Activated T-helper 9 cell treated with anti-CD3 and anti-CD28 coated beads, Interleukin-2, amount 50 U/mL, for 16 hours (primary cell): ENCODE results near the gene LIN7A.

Source experiments
- DNase-seq: peaks from one replicate; pipeline ENCODE4 v3.0.0-alpha.2; 2020; ENCODE audit warnings: low read depth

LIN7A gene, protein sequence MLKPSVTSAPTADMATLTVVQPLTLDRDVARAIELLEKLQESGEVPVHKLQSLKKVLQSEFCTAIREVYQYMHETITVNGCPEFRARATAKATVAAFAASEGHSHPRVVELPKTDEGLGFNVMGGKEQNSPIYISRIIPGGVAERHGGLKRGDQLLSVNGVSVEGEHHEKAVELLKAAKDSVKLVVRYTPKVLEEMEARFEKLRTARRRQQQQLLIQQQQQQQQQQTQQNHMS

DNA sequence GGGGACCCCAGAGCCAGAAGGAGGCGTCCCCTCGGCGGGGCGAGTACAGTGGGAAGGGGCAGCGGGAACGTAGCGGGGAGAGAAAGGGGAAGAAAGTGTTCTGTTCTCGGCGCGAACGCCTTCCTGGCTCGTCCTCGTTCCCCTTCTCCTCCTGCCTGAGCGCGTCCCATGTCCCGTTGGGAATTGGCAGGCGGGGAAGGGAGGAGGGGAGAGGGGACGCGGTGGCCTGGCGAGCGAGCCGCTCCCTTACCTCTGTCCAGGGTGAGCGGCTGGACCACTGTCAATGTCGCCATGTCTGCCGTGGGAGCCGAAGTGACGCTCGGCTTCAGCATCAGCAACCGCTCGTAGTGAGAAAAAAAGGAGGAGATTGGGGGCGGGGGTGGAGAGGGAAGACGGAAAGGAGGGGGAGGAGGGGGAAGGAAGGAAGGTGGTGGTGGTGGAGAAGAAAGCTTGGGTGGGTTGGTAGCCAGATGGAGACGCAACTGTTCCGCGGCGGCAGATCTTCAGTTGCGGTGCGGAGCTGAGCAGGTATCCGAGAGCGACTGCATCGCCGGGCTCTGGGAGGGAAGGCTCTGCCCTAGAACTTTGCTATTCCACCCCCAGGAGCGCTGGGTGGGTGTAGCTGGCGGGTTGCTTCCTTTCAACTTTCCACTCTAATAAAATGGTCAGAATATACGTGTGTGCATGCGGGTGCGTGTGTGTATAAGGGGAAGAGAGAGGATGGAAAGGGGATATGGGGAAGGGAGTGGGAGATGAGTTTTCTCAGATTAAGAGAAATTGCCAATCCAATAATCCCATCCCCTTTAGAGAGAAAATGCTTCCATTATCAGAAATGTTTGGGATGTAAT lies at the start of gene LIN7A:
Gene LIN7A (minus strand): TSS at position 544 of the 848 bp plus-strand sequence. CDS start 212 bp downstream, at position 332.
- no peak for DNase-seq

DNA sequence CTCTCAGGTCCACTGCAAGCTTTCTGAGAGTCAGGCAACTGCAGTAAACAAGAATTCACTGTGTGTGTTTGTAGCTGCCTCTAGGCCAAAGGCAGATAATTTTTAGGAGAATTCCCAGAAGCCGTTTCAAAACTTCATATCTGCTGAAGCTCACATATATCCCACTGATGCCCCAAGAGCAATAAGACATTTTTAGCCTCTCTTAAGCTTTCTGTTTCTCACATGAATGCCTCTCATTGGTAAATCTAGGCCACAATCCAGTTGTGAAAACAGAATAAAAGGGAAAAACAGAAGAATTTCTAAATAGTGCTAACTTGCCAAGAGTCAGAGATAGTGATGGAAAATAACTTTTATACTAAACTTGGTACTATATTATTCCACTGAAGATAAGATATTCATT lies 48.5 kb upstream of the LIN7A start:
- no peak for DNase-seq

DNA sequence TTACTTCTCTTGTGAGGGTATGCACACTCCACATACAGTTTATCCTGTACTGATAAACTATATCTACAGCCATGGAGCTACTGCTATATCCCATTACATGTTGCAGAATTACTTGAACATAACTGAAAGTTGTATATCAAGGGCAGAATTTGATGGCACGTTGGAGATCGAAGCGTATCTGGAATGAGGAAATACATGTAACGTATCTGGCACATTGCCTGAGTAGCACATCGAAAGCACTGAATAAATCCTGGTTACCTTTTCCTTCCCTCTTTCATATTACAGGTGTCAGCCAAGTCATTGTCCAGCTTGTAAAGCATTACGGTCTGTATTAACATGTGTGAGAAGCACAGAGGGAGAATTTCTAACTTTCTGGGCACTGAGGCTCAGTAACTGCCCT lies 42.1 kb upstream of the LIN7A start:
- DNase-seq = no peak

DNA sequence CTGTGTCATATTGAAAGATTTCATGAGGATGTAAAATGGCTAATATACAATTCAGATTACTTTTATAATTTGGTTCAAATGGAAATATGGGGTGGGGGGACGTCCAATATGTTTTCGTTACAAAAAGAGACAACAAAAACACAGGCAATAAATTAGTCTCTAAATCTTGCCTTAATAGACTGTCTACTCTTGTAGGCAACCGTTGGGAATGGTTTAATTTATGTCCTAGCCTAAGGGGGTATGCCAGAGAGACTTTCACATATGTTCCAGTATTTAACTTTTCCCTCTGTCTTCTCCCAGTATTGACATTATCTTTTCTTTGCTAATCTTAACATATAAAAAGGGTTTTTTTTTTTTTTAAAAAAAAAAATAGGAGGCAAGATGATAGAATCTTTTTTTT lies 41.5 kb upstream of the LIN7A start:
- DNase-seq = no peak

DNA sequence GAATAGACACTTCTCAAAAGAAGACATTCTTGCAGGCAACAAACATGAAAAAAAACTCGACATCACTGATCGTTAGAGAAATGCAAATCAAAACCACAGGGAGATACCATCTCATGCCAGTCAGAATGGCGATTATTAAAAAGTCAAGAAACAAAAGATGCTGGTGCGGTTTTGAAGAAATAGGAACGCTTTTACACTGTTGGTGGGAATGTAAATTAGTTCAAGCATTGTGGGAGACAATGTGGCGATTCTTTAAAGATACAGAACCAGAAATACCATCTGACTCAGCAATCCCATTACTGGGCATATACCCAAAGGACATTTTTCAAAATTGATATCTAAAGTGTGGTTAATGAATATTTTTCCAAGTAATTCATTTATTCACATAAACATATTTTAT lies 39.6 kb upstream of the LIN7A start:
- DNase-seq = no peak

DNA sequence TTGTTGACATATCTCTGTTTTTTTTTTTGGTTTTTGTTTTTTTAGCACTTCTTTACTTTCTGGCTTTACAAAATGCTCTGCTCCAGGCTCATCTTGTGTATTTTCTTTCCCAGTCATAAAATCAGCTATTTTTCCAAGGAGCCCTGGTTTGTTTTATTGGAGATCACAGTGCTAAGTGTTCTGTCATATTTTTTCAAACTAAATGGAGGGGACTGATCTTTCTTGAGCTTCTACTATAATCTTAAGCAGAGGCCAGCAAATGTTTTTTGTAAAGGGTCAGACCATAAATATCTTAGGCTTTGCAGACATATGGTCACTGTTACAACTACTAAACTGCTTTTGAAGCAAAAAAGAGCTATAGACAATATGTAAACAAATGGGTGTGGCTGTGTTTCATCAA lies 30.6 kb upstream of the LIN7A start:
- no peak for DNase-seq

DNA sequence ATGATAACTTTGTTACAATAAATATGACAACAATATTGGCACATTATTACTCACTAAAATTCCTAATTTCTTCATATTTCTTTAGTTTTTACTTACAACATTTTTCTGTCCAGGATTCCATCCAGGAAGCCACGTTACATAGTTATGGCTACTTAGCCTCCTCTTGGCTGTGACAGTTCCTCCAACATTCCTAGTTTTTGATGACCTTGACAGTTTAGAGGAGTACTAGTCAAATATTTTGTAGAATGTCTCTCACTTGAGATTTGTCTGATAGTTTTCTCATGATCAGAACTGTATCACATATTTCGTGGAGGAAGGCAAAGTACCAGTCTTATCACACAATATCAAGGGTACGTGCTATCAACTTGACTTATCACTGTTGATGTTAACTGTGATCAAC lies 29.8 kb upstream of the LIN7A start:
- no peak for DNase-seq

DNA sequence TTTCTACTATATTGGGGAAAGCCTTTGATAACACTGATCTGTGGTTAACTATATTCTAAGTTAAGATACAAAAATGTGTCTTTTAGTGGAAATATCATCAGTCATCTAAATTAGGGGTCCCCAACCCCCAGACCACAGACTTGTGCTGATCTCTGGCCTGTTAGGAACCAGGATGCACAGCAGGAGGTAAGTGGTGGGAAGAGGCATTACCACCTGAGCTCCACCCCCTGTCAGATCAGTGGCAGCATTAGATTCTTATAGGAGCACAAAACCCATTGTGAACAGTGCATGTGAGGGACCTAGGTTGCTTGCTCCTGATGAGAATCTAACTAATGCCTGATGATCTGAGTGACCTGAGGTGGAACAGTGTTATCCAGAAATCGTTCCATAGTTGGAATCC lies 28.3 kb upstream of the LIN7A start:
- DNase-seq = no peak

DNA sequence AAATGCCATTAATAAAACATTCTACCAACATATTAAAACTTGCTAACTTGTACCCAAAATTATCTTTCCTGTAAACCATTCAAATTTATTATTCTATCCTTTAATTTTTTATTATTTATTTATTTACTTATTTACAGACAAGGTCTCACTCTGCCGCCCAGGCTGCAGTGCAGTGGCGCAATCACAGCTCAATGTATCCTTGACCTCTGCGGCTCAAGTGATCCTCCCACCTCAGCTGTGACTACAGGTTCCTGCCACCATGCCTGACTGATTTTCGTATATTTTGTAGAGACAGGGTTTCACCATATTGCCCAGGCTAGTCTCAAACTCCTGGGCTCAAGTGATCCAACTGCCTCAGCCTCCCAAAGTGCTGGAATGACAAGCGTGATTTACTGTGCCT lies 20.4 kb upstream of the LIN7A start:
- no peak for DNase-seq

DNA sequence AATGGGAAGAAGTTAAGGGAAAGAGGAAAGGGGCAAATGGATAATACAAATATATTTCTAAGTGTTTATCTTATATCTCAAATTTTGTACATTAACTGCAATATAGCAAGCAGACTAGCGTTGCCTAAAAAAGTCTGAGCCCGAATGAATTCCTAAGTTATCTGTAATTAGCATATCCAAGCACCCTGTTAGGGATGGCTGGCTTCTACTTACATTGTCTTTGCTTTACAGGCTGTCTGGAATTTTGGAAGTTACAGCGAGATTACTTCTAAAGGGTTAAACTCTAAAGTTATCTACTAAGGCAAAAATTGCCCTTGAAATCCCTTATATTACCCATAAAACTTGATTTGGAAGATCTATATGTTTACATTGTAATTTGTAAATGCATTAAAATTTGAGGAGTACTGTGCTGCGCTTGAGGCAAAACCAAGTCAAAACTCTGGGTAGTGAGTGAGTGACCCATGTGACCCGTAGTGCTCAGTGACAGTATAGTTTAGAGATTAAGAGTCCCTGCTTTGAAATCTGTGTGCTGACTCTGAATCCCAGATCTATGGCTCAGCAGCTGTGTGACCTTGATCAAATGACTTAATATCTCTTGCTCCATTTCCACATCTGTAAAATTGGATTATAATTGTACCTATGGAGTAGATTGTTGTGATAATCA lies 17.3 kb upstream of the LIN7A start:
- DNase-seq = no peak

DNA sequence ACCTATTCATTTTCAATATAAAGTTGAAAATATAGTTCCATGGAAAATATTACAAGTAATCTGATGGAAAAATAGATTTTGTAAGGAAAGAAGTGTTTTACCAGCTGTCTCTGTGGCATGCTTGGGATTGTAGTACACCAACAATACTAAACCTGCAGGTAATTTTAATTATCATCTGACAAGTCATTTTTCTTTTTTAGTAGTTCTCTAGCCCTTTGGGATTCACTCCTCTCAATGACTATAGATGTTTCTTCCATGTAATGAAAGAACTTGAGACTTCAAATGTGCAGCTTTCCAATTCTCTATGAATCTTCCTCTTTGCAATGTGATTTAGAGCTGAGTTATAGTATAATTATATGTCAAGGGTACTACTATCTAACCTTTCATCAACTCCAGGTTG lies 14.7 kb upstream of the LIN7A start:
- no peak for DNase-seq

DNA sequence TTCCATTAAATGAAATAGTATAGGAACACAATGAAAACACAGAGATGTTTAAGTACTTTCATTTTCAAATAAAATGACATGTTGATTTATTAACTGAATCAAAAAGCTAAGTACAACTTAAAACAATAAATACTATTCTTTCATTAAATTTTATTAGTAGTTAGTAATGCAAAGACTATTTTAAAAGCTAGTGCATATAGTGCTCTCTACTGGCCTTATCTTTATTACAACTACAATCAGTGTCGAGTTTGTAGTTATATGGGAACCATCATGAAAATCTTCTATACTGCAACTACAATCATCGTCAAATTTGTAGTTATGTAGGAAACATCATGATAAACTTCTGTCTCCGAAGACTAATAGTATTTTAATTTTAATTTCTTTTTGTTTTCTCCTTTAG lies 8.9 kb upstream of the LIN7A start:
- DNase-seq = no peak

DNA sequence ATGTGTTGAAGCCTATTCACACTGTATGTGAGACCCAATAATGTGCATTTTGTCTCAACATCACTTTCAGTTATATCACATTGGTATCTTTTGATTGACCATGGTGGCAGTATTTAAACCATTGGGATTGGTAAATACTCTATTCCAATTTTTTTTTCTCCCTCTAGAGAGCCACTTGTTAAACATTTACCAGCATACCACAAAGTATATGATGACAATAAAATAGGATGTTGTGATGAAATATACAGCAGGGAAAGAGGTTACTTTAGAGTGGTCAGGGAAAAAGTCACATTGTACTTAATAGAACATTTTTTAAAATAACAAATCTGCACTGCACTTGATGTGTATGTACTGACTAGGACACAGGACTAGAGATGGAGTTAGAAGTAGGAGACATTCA lies 5.6 kb upstream of the LIN7A start:
- DNase-seq = no peak

DNA sequence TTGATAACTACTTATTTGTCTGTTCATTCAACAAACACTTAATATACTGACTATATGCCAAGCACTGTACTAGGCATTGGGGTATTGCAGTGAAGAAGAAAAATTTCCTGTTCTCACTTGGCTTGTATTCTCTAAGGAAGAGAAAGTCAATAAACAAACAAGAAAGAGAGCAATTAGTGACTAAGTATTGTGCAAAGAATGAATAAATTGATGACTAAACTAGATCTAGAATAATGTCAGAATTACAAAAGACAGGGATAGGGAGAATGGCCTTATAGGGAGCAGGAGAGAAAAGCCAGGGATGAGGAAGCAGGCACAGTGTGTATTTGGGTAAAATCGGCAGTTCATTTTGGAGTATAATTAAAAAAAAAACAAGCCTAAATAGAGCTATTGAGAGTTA lies 4.2 kb upstream of the LIN7A start:
- DNase-seq = no peak

DNA sequence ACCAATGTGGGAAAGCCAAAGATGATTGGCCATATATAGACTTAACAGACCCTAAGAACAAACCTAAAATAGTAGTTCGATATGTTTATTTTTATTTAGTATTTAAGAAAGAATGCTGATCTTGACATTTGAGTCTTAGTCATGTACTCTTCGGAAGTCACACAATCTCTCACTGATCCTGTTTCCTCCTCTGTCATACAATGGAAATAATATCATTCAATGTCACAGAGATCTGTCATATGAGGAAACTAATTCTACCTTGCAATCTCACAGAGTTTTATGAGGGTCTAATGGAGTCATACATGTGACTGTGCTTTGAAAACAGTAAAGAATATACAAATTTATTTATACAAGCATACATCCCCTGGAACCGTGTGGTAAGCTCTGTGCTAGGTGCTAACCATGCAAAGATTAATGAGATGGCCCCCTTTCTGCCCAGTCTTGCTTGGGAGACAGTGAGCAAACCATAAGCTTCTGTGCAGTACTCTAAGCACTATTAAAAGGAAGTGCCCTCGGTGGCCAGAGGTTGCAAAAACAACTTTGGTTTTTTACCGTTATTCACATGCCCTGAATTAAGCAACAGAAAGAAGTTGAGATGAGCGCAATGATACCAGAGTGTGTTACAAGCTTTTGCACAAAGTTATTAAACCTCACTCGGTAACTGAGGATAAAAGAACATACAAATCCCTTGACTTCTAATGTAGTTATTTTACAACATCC lies 1.7 kb upstream of the LIN7A start:
- DNase-seq = no peak

DNA sequence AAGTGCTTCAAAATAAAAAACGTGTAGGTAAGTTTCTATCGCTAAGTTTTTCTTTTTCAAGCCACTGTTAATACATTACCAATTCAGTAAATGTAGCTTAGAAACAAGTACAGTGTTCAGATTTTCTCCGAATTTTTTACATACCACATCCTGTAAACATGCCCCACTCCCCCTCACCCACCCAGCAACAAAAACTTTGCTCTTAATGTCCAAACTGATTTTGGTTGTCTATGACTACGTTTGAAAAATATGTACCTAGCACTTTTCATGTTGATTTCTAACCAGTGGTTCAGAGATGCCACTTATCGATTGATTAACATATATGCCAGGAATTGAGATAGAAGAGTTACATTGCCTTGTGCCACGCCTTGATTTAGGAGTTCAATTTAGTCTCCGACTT lies 663 bp upstream of the LIN7A start:
- DNase-seq = no peak

DNA sequence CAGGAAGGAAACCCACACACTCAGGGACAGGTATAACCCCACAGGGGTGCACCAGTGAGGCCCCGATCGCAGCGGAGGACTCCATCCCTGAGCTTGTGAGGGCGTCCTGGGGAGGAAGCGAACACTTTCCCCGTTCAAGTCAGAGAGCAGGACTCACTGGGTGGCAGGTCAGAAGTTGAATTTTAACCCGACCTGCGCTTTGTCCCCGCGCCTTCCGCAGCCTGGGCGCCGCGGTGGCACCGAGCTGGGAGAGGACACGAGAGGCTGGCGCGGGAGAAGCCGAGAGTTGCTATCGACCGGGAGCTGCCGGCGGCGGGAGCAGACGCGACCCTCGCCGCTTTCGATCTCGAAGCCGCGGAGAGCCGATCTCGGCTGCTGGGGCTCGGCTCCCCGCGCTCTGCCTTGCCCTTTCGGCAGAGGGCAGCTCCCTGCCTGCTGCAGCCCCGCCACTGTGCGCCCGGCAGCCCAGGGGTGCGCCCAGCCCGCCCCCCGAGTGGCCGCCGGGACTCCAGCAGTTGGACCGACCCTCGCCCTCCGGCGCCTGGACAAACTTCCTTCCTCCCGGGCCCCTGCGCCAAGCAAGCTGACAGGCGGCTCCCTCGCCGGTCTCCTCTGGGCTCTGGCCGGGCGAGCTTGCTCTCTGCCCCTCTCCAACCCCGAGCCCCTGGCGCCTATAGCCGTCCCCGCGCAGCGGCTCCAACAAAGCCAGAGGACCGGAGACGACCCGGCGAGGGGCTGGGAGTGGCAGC lies 918 bp downstream of the LIN7A start:
- no peak for DNase-seq

DNA sequence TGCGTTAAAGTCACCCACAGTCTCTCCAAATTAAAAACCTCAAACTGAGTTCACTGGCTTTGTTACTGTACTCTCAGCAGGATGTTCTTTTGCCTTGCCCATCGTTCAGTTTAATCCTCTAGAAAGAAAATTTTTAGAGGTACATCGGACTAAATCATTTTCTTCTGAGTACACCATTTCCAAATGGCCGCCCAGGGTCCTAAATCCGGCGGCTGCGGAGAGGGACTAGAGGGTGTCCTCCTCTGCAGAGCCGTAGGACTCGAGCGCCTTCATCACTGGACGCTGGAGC lies 1.4 kb downstream of the LIN7A start:
- DNase-seq = no peak

DNA sequence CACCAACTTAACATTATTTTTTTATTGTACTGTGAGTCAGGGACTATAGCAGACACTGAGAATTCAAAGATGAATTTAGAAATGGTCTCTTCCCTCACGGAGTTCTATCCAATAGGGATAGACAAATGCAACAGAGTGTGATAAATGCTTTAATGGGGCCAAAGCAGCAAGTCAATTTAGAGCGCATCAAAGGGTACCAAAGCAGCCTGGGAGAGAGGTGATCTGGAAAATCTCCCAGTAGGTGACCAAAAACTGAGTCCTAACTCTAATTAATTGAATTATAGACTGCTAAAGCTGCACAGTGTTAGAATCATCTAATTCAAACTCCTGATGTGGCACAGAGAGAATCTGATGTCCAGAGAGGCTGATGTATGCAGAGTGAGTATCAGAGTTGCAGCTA lies 2.6 kb downstream of the LIN7A start:
- no peak for DNase-seq

DNA sequence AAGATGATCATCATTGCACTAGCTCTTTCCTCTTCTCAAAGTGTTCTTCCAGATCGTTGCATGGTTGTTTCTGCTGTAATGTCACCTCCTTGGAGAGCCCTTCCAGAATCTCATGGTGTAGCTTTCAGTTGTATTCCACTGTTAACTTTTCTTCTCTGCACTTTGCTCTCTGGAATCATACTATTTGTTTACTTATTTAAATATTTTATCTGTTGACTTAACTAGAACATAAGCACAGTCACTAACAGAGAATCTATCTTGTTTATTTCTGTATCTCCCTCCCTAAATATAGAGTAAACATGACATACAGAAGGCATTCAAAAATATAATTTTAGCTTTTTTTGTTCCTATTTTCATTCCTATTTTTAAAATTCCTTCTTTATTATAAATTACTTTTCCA lies 11.8 kb downstream of the LIN7A start:
- DNase-seq = no peak

DNA sequence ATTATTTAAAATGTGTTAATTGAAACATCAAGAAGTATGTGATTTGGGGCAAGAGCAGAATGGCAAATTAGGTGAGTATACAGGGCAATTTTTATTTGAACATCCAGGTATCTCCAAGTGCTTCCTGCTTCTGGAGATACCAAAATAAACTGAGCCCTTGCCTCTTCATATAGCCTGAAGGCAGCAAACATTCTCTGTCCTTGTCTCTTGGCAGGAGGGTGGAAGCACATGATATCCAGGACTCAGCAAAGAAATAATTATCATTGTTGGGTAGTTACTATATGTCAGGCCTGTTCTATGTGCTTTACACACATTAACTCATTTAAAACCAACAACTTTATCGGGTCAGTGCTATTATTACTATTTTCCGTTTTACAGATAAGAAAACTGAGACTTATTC lies 12.5 kb downstream of the LIN7A start:
- DNase-seq = no peak

DNA sequence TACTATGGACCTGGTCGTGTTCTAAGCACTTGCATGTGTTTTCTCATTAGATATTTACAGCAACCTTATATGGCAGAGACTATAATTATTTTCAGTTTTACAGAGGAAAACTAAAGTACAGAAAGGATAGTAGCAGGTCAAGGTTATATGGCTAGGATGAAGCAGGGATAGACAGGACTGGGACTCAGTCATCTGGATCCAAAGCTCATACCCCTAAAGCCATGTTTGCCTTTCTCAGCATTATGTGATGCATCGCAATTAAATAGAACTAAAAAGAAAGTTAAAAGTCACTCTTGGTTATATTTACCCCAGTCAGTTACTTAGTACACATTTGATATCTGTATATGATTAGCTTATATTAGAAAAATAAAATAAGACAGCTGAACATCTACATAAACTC lies 13.3 kb downstream of the LIN7A start:
- DNase-seq = no peak
